ENCODE data around the gene RBM10.
"Not testable (repeated sequence)": the region's sequence is repeated elsewhere in the genome, so short reads cannot be mapped to it uniquely, and the experiment has no call there.

RBM10 gene

DNA sequence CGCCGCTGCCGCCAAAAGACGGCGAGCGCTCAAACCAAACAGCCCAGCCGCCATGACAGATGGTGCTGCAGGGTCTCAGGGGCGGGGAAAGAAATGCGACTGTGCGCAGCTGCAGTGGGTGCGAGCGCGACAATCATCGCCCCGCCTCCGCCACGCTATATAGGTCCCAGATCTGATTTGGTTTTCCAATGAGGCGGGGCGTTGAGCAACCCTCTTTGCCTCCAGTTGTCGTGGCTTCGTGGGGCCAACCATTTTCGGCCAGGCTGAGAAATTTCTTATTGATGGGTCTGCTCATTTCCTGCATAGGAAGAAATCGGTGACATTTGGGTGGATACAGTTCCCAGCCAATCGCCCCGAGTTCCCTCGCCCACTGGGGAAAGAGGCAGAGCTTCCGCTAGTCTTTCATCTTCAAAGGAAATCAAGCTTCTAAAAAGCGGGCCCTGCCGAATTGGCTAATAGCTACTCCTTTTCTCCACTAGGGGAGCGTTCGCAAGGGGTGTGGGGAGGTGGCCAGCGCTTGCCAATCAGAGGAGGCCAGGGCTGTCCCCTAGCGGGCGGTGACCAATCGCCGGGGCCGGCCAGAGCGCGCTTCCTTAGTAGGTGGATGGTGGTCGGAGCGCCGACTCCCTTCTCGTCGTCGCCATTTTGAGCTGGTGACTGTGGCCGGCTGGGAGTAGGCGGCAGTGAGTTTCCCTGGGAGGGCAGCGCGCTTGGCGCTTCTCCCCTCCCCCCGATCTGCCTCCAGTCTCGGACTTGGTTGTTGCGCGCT is at the start of gene RBM10, which contains the start of gene NDUFB11:
TSS of gene RBM10 (plus strand) at position 596 of the 769 bp plus-strand sequence. CDS start 2,261 bp downstream, outside the sequence.
TSS of gene NDUFB11 (minus strand) at position 77 of the 769 bp plus-strand sequence. CDS start at position 54, 23 bp downstream.
- peak; percentile 70 for DNase-seq (ENCODE audit: low read depth)

DNA sequence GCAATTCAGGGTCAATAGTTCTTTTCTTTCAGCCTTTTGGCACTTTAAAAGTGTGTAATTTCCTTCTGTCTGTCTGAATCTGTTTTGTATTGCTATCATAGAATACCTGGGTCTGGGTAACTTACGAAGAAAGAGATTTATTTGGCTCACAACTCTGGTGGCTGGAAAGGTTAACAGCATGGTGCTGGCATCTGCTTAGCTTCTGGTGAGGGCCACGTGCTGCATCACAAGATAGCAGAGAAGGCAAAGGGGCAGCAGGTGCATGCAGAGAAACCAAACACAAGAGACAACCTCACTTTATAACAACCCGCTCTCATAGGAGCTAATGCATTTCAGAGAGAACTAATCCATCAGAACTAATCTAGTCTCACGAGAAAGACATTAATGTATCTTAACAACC is 48.0 kb upstream of the RBM10 start:
- DNase-seq (ENCODE audit: low read depth): no peak

DNA sequence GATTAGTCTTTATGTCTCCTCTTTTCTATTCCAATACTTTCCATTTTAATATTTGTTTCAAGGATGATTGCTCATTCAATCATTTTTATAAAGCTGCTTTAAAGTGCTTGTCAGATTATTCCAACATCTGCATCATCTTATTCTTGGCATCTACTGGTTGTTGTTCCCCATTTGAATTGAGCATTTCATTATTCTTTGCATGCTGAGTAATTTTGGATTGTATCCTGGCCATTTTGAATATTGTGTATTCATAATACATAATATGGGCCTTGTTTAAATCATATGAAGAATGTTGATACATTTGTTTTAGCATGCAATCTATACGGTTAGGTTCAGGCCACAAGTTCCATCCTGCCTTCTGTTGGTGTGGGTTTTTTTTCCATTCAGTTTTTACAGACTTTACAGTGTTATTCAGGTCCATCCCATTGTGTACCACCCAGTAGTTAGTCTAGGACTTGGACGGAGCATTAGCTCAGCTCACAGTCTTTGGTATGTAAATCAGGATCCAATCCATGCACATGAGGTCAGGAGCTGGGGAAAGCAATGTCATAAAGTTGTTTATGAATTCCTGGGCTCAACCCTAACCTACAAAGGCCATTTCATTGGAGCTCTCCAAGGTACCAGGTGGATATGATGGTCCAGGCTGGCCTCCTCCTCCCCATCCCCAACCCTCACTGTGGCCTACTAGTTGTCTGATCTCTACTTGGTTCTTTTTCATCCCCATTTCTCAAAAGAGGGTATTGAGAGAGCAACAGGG is 46.5 kb upstream of the RBM10 start:
- no peak for DNase-seq (ENCODE audit: low read depth)

GRCh38 chrX:47101206-47101605 is 43.8 kb upstream of the RBM10 start:
- DNase-seq (ENCODE audit: low read depth): no peak

DNA sequence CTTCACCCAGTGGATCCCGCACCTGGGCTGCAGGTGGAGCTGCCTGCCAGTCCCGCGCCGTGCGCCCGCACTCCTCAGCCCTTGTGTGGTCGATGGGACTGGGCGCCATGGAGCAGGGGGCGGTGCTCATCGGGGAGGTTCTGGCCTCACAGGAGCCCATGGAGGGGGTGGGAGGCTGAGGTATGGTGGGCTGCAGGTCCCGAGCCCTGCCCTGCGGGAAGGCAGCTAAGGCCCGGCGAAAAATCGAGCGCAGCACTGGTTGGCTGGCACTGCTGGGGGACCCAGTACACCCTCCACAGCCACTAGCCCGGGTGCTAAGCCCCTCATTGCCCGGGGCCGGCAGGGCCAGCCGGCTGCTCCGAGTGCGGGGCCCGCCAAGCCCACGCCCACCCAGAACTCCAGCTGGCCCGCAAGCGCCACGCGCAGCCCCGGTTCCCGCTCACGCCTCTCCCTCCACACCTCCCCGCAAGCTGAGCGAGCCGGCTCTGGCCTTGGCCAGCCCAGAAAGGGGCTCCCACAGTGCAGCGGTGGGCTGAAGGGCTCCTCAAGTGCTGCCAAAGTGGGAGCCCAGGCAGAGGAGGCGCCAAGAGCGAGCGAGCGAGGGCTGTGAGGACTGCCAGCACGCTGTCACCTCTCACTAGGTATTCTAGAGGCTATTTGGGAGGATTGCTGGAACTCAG is 33.9 kb upstream of the RBM10 start:
- not testable (repeated sequence) for DNase-seq (ENCODE audit: low read depth)

DNA sequence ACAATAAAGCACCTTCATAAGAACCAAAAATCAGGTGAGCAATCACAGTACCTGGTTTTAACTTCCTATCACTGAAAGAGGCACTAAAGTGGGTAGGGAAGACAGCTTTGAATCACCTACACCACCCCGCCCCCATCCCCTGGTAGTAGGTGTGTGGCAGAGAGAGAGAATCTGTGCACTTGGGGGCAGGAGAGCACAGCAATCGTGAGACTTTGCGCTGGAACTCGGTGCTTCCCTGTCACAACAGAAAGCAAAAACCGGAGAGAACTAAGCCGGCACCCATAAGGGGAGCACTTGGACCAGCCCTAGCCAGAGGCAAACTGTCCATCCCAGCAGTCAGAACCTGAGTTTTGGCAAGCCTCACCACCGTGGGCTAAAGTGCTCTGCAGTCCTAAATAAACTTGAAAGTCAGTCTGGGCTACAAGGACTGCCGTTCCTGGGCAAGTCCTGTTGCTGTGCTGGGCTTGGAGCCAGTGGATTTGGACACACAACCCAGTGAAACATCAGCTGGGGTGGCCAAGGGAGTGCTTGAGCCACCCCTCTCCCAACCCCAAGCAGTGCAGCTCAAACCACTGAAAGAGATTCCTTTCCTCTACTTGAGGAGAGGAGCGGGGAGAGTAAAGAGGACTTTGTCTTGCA is 32.6 kb upstream of the RBM10 start:
- no peak for DNase-seq (ENCODE audit: low read depth)

GRCh38 chrX:47116551-47117110 is 28.4 kb upstream of the RBM10 start:
- DNase-seq (ENCODE audit: low read depth): not testable (repeated sequence)

GRCh38 chrX:47124466-47124865 is 20.6 kb upstream of the RBM10 start:
- not testable (repeated sequence) for DNase-seq (ENCODE audit: low read depth)

GRCh38 chrX:47129157-47129898 is 15.7 kb upstream of the RBM10 start:
- DNase-seq (ENCODE audit: low read depth): peak; percentile 89

DNA sequence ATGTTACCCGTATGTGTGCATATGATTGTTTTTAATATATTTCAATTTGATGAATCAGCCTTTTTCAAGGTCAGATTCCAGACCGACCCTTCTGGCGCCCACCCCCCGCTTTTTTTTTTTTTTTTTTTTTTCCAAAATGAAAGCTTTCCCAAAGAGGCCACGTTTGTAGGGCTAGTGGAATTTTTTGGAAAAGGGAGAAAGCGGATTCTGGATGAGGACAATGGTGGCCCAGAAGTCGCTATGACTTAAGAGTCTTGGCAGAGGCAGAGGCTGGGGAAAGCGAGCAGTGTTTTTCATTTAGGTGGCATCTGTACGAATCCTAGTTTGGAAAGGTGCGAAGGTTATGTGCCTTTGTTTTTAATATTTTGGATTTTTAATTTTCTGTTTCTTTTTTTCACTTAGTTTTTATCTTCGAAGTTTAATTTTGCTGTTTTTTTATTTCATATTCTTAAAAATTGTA is 15.1 kb upstream of the RBM10 start:
- no peak for DNase-seq (ENCODE audit: low read depth)

- DNase-seq (ENCODE audit: low read depth): no peak
These were observed 11.5 kb upstream of the RBM10 start for GRCh38 chrX:47133493-47133892.

- not testable (repeated sequence) for DNase-seq (ENCODE audit: low read depth)
These were observed 9.4 kb upstream of the RBM10 start for GRCh38 chrX:47135650-47136049.

- no peak for DNase-seq (ENCODE audit: low read depth)
These were observed 6.8 kb upstream of the RBM10 start for GRCh38 chrX:47138171-47138570.

GRCh38 chrX:47143894-47144625 is 961 bp upstream of the RBM10 start:
- DNase-seq (ENCODE audit: low read depth): no peak

- DNase-seq (ENCODE audit: low read depth): no peak
These were observed 537 bp downstream of the RBM10 start for GRCh38 chrX:47145395-47146120.

GRCh38 chrX:47146121-47146935 is 1.3 kb downstream of the RBM10 start:
- no peak for DNase-seq (ENCODE audit: low read depth)

DNA sequence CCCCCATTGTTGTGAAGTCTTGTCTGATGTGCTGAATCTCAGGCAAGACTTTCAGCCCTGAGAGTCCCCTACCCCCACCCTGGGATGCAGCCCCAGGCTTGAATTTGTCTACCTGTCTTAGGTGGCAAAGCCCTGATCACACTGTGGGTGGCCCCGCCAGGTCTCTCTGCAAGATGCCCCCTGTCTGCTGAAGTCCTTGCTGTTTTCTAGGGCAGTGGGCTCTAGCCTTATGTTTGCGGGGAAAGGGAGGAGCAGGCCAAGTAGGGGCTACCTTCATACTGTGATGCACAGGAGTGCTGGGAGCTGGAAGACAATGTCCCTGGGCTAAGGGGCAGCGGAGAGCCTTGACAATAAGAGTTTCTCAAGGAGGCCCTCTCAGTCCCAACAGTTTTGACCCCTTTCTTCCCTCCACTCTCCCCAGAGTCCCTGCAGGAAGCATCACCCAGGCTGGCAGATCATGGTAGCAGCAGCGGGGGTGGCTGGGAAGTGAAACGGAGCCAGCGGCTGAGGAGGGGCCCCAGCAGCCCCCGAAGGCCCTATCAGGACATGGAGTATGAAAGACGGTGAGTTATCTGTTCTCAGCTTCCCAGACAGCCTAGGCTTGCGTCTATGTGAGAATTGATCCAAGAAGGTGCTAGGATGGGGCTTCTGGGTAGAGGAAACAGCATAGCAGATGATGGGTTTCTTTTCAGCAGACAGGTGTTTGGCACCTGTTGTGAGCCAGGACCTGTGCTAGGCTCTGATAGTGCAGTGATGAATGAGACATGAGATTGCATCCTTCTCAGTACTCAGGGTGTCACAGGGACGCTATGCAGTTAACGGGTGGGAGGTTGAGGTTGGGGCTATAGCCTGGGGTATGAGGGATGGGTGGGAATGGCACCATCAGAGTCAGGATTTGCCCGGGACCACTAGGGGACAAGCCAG is 2.2 kb downstream of the RBM10 start:
- DNase-seq (ENCODE audit: low read depth): no peak

DNA sequence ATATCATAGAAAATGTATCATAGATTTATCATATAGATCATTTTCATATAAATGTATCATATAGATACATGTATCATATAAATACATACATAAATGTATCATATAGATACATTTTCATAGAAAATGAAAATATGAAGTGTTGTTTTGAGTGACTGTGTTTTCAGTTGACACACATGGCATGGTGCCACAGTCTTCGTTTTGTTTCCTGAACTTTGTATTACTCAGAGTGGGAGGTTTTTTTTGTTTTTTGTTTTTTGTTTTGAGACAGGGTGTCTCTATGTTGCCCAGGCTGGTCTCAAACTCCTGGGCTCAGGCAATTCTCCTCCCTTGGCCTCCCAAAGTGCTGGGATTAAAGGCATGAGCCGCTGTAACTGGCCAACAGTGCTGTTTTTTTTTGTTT is 3.9 kb downstream of the RBM10 start:
- DNase-seq (ENCODE audit: low read depth): no peak
